OCI-LY7 (cell line): ENCODE results near the gene MREG.

Experiments
- CTCF ChIP-seq: fragments of 200-600 bp; sonication (generic); conservative IDR thresholded peaks from 2 replicates; pipeline ENCODE4 v1.5.1; 2014; ENCODE audit warnings: mild to moderate bottlenecking, antibody characterized with exemption, low read length, moderate library complexity, mixed read lengths
- EZH2phosphoT487 ChIP-seq: fragments of 200-600 bp; sonication (generic); IDR thresholded peaks from 2 replicates; pipeline ENCODE4 v1.6.1; 2018; ENCODE audit warnings: low read depth, borderline replicate concordance, mild to moderate bottlenecking, mixed run types, antibody characterized with exemption, low read length, moderate library complexity, mixed read lengths

- no peak for TF ChIP-seq CTCF
- no peak for TF ChIP-seq EZH2phosphoT487
These were observed 1.6 kb upstream of the MREG start for GRCh38 chr2:216014986-216015385.
